ENCODE results near the gene IGFLR1.

DNA sequence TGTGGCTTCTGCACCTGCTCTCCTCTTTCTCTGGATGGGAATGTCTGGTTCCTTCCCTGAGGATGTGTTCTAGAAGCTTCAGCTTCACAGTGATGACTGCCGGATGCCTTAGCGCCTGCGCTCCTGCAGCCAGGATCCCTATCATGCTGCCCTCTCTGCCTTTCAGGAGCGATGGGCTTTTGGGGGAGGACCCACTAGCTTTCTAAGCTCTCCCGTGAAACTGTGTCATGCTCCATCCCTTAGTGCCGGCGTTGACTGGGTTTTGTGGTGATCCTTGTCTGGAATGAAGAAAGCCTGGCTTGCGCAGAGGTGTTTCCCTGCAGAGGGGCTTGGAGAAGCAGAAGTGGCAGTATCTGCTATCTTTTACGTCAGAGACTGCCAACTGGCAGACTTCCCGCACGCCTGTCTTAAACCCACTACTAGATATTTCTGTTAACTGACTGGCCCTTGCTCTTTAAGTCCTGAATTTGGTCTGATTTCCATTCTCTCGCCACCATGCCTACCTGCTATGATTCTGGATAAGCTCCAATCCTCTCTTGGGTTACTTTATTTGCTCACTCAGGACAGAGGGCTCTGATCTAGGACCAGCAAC is 28.3 kb downstream of the IGFLR1 start:
- TF ChIP-seq, protein P1, sequence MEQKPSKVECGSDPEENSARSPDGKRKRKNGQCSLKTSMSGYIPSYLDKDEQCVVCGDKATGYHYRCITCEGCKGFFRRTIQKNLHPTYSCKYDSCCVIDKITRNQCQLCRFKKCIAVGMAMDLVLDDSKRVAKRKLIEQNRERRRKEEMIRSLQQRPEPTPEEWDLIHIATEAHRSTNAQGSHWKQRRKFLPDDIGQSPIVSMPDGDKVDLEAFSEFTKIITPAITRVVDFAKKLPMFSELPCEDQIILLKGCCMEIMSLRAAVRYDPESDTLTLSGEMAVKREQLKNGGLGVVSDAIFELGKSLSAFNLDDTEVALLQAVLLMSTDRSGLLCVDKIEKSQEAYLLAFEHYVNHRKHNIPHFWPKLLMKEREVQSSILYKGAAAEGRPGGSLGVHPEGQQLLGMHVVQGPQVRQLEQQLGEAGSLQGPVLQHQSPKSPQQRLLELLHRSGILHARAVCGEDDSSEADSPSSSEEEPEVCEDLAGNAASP (IDR thresholded peaks at IDR 0.05), result no peak
- TF ChIP-seq, protein P2, sequence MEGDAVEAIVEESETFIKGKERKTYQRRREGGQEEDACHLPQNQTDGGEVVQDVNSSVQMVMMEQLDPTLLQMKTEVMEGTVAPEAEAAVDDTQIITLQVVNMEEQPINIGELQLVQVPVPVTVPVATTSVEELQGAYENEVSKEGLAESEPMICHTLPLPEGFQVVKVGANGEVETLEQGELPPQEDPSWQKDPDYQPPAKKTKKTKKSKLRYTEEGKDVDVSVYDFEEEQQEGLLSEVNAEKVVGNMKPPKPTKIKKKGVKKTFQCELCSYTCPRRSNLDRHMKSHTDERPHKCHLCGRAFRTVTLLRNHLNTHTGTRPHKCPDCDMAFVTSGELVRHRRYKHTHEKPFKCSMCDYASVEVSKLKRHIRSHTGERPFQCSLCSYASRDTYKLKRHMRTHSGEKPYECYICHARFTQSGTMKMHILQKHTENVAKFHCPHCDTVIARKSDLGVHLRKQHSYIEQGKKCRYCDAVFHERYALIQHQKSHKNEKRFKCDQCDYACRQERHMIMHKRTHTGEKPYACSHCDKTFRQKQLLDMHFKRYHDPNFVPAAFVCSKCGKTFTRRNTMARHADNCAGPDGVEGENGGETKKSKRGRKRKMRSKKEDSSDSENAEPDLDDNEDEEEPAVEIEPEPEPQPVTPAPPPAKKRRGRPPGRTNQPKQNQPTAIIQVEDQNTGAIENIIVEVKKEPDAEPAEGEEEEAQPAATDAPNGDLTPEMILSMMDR (IDR thresholded peaks at IDR 0.05 in 2 of 3, conservative IDR thresholded peaks at IDR 0.05 in 1 of 3; ENCODE audit: insufficient read depth in 2 of 3, low read depth in 1 of 3, low read length in 3 of 3), result no peak
- no peak for TF ChIP-seq MYC (IDR thresholded peaks at IDR 0.05; ENCODE audit: low read depth, low read length)
- no peak for TF ChIP-seq MYC (CRISPR knock-in tag; IDR thresholded peaks at IDR 0.05; ENCODE audit: borderline replicate concordance, low read depth)
- TF ChIP-seq RB1 (IDR thresholded peaks at IDR 0.05; ENCODE audit: low read depth), result no peak
- TF ChIP-seq, protein P3, sequence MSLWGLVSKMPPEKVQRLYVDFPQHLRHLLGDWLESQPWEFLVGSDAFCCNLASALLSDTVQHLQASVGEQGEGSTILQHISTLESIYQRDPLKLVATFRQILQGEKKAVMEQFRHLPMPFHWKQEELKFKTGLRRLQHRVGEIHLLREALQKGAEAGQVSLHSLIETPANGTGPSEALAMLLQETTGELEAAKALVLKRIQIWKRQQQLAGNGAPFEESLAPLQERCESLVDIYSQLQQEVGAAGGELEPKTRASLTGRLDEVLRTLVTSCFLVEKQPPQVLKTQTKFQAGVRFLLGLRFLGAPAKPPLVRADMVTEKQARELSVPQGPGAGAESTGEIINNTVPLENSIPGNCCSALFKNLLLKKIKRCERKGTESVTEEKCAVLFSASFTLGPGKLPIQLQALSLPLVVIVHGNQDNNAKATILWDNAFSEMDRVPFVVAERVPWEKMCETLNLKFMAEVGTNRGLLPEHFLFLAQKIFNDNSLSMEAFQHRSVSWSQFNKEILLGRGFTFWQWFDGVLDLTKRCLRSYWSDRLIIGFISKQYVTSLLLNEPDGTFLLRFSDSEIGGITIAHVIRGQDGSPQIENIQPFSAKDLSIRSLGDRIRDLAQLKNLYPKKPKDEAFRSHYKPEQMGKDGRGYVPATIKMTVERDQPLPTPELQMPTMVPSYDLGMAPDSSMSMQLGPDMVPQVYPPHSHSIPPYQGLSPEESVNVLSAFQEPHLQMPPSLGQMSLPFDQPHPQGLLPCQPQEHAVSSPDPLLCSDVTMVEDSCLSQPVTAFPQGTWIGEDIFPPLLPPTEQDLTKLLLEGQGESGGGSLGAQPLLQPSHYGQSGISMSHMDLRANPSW (CRISPR knock-in tag; IDR thresholded peaks at IDR 0.05), result no peak
- TF ChIP-seq, protein P4, sequence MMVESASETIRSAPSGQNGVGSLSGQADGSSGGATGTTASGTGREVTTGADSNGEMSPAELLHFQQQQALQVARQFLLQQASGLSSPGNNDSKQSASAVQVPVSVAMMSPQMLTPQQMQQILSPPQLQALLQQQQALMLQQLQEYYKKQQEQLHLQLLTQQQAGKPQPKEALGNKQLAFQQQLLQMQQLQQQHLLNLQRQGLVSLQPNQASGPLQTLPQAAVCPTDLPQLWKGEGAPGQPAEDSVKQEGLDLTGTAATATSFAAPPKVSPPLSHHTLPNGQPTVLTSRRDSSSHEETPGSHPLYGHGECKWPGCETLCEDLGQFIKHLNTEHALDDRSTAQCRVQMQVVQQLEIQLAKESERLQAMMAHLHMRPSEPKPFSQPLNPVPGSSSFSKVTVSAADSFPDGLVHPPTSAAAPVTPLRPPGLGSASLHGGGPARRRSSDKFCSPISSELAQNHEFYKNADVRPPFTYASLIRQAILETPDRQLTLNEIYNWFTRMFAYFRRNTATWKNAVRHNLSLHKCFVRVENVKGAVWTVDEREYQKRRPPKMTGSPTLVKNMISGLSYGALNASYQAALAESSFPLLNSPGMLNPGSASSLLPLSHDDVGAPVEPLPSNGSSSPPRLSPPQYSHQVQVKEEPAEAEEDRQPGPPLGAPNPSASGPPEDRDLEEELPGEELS (CRISPR knock-in tag; IDR thresholded peaks at IDR 0.05; ENCODE audit: borderline replicate concordance), result no peak
- TF ChIP-seq, protein P5, sequence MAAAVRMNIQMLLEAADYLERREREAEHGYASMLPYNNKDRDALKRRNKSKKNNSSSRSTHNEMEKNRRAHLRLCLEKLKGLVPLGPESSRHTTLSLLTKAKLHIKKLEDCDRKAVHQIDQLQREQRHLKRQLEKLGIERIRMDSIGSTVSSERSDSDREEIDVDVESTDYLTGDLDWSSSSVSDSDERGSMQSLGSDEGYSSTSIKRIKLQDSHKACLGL (CRISPR knock-in tag; IDR thresholded peaks at IDR 0.05; ENCODE audit: borderline replicate concordance, poor library complexity, severe bottlenecking), result no peak
- TF ChIP-seq, protein P6, sequence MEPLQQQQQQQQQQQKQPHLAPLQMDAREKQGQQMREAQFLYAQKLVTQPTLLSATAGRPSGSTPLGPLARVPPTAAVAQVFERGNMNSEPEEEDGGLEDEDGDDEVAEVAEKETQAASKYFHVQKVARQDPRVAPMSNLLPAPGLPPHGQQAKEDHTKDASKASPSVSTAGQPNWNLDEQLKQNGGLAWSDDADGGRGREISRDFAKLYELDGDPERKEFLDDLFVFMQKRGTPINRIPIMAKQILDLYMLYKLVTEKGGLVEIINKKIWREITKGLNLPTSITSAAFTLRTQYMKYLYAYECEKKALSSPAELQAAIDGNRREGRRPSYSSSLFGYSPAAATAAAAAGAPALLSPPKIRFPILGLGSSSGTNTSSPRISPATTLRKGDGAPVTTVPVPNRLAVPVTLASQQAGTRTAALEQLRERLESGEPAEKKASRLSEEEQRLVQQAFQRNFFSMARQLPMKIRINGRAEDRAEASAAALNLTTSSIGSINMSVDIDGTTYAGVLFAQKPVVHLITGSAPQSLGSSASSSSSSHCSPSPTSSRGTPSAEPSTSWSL (CRISPR knock-in tag; IDR thresholded peaks at IDR 0.05; ENCODE audit: borderline replicate concordance), result no peak
